PFSK-1 (cell line): ENCODE data around the gene A2ML1.

Source experiments
- FOXP2 ChIP-seq: optimal IDR thresholded peaks from 2 replicates; pipeline ENCODE3; 2011; ENCODE audit warnings: borderline replicate concordance, control low read depth, inconsistent platforms; ENCODE audit not compliant: insufficient read depth; ENCODE audit errors: extremely low read length, extremely low read depth
- POLR2AphosphoS5 ChIP-seq: IDR thresholded peaks from 2 replicates; pipeline ENCODE4 v1.6.1; 2012; ENCODE audit warnings: low read depth, mild to moderate bottlenecking, control low read depth, low read length, moderate library complexity
- SIN3A ChIP-seq: IDR thresholded peaks from 2 replicates; pipeline ENCODE4 v1.6.1; 2012; ENCODE audit warnings: mild to moderate bottlenecking, low read length, moderate library complexity, borderline replicate concordance; ENCODE audit not compliant: insufficient read depth
- TAF1 ChIP-seq: IDR thresholded peaks from 2 replicates; pipeline ENCODE4 v1.6.1; 2012; ENCODE audit warnings: low read length, control low read depth, borderline replicate concordance; ENCODE audit not compliant: insufficient read depth
- TF ChIP-seq, protein P1 (sequence below), 2 experiments: IDR thresholded peaks; 2 replicates each; pipeline versions ENCODE4 v1.6.1 to v1.8.0; 2011 to 2012; ENCODE audit warnings: low read depth in 2 of 2, low read length in 2 of 2, control low read depth in 1 of 2, inconsistent platforms in 1 of 2, mild to moderate bottlenecking in 1 of 2, moderate library complexity in 1 of 2; ENCODE audit not compliant: insufficient read depth in 1 of 2

GRCh38 chr12:8849876-8850275, 27.5 kb downstream of the A2ML1 start:
- TF ChIP-seq POLR2AphosphoS5 (no peak), TAF1 (no peak), SIN3A (no peak), FOXP2 (no peak)
- TF ChIP-seq, protein P1, sequence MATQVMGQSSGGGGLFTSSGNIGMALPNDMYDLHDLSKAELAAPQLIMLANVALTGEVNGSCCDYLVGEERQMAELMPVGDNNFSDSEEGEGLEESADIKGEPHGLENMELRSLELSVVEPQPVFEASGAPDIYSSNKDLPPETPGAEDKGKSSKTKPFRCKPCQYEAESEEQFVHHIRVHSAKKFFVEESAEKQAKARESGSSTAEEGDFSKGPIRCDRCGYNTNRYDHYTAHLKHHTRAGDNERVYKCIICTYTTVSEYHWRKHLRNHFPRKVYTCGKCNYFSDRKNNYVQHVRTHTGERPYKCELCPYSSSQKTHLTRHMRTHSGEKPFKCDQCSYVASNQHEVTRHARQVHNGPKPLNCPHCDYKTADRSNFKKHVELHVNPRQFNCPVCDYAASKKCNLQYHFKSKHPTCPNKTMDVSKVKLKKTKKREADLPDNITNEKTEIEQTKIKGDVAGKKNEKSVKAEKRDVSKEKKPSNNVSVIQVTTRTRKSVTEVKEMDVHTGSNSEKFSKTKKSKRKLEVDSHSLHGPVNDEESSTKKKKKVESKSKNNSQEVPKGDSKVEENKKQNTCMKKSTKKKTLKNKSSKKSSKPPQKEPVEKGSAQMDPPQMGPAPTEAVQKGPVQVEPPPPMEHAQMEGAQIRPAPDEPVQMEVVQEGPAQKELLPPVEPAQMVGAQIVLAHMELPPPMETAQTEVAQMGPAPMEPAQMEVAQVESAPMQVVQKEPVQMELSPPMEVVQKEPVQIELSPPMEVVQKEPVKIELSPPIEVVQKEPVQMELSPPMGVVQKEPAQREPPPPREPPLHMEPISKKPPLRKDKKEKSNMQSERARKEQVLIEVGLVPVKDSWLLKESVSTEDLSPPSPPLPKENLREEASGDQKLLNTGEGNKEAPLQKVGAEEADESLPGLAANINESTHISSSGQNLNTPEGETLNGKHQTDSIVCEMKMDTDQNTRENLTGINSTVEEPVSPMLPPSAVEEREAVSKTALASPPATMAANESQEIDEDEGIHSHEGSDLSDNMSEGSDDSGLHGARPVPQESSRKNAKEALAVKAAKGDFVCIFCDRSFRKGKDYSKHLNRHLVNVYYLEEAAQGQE (IDR thresholded peaks at IDR 0.05; ENCODE audit: insufficient read depth in 1 of 2, low read depth in 2 of 2, low read length in 2 of 2): no peak
